HG03135 (cell line): ENCODE results near the gene AJAP1.
"Not testable (repeated sequence)": the region's sequence is repeated elsewhere in the genome, so short reads cannot be mapped to it uniquely, and the experiment has no call there.

Experiments
- ATAC-seq: cut with Tn5 transposase; IDR thresholded peaks from one replicate; pipeline ENCODE4 v1.9.1; 2021; ENCODE audit warnings: mild to moderate bottlenecking, moderate library complexity; ENCODE audit not compliant: unreplicated experiment

The AJAP1 gene

DNA sequence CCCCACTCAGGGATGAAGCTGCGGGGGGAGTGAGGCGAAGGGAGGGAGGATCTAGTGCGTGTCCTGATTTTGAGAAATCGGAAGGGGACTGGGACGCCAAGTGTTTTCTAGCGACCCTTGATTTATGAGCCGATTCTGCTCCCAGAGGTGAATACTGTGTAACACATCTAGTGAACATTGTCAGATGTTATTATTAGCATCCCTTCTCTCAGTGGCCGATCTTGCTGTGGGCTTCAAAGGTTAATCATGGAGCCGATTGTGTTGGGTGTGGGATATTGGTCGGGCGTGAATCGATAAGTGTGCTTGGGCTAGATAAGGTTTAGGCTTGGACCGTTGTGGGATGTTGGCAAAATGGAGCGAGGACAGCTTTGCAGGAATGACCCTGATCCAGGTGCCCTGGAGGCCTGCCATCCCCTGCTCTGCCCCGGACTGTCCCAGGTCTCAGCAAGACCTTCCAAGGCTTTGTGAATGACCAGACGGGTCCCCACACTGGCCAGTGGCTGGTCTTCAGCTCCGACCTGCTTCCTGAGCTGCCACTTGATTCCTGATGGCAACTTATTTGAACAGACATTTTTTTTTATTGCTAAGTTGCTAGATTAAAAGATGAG, 2.2 kb downstream of the AJAP1 start:
- ATAC-seq: no peak

- no peak for ATAC-seq
Measured at GRCh38 chr1:4657244-4657789, 2.9 kb downstream of the AJAP1 start.

- ATAC-seq: no peak
Measured at GRCh38 chr1:4657960-4658541, 3.6 kb downstream of the AJAP1 start.

DNA sequence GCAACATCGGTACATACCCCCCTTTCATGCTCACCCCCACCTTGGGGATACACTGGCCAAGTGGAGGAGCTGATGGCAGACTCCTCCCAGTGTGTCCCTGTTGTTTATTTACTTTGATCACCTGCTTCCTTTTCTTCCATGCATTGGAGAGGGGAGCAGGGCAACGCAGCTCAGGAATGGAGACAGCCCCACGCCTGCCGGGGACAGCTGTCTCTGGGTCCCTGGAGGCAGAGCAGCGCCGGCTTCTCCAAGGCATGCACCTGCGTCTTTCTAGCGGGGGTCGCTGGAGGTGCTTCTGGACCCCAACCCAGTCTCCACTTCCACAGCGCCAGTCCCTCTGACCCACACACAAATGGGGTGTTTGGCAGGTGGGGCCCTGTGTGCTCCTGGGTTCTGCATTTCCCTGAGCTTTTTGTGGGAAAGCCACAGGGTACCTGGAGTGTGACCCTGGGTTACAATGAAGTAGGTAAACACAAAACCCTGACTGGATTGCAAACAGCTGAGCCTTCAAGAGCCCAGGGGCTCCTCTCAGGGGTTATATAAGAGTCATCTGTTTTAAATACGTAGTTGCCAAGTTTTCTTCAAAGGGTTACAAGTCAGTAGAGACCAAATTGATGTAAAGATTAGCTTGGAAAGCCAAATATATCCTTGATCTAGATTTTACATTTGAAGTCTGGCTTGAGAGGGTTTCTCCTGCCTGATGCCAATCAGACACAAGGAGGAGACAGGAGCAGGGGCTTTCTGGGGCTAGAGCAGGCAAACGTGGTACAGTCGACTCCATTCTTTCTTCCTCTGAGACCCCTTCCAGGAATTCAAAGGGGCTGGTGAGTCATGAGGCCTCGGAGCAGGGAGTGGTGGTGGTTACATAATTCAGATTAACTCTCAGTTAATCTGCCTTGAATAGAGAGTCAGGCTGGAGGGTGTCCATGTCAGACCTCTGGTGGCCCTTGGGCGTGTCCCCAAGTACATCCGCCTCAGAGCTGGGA, 4.5 kb downstream of the AJAP1 start:
- no peak for ATAC-seq

DNA sequence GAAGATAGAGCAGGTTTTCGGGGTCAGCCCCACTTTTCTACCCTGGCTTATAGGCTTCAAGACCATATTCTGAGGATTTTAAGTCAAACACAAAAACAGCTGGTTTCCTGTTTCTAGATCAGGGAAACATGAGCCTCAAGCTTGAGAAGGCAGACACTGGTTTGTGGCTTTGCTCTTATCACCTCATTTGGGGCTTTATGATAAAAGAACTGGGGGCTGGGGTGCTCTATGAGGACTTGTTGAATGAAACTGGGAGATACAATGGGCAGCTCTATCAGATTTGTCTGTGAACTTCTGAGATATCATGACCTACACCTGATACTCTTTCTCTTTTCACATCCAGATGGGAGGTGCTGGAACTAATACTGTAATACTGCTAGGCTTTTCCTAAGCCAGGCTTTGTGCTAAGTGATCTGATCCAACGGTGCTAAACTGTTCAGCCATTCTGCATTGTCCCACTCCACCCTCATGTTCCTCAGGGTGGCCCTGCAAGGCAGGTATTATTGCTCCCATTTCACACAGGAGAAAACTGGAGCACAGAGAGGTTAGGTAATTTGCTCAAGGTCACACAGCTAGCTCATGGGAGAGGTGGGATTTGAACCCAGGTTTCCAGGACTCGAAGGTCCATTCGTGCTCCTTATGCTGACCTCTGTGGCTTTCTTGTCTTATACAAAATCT, 6.6 kb downstream of the AJAP1 start:
- ATAC-seq: no peak

DNA sequence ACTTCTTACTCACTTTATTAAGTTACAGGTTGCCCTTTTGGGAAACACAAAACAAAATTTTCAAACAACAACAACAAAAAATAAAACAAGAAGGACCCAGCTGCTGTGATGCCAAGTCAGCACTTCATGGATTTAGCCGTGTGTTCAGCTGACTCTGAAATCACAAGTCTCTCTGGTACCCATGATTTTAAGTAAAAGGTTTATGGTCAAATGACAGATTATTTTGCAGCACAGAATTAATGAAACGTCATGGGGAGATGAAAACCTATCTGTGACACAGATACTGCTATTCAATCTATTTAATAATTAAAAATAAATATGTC, 7.1 kb downstream of the AJAP1 start:
- no peak for ATAC-seq

DNA sequence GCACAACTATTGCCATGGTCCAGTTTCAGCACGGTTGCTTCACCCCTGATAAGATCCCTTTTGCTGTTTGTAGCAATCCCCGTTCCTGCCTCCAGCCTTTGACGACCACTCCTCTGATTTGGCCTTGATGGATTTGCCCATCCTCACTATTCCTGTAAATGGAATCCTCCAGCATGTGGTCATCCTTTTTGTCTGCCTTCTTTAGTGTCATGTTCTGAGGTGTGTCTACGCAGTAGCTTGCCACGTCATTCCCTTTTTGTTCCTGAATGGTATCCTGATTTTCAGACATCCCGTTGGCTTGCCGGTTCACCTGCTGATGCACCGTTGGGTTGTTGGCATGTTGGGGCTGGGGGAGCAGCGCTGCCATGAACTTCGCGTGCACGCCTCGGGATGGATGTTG, 7.8 kb downstream of the AJAP1 start:
- no peak for ATAC-seq

GRCh38 chr1:4662723-4663122, 8.3 kb downstream of the AJAP1 start:
- no peak for ATAC-seq

- ATAC-seq: no peak
Measured at GRCh38 chr1:4664095-4664494, 9.7 kb downstream of the AJAP1 start.

DNA sequence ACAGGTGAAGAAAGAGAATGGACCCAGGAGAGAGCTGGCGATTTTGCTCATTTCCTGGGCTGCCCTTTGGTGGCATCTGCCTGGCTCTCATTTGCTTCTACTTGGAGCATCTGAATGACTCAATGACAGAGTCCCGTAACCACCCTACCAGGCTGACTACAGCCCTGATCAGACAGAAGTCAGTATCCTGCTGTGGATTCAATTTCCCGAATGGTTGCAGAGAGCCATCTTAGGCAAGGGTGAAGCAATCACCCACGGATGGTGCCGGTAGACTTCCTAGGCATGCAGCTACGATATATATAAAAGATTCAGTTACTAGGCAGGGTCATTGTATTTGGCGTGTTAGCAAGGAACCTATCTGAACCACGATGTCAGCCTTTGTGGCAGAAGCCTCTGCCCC, 10.2 kb downstream of the AJAP1 start:
- ATAC-seq: no peak

DNA sequence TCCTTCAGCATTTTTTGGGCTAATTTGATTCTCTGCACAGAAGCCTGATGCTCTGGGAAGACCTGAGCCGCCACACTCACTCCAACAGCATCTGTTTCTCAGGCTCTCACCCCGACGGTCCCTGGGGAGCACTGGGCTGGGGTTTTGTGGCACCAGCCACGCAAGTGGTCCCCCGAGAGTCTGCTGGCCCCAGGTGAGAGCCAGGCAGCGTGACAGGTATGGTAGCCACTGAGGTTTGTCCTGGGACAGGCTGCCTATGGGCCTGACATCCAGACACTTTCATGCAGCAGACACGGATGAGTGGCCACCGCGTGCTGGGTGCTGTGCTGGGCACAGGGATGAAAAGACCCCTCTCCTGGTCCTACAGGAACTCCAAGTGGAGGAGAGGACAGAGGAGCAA, 11.0 kb downstream of the AJAP1 start:
- ATAC-seq: no peak

DNA sequence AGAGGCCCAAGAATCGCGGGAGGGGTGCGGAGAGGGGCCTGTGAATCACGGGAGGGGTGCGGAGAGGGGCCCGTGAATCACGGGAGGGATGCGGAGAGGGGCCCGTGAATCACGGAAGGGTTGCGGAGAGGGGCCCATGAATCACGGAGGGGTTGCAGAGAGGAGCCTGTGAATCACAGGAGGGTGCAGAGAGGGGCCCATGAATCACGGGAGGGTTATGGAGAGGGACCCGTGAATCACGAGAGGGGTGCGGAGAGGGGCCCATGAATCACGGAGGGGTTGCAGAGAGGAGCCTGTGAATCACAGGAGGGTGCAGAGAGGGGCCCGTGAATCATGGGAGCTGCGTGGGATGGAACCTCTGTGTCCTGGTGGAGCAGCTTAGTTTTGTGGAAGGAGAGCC, 12.3 kb downstream of the AJAP1 start:
- ATAC-seq: not testable (repeated sequence)

GRCh38 chr1:4668743-4669700, 14.6 kb downstream of the AJAP1 start:
- no peak for ATAC-seq

DNA sequence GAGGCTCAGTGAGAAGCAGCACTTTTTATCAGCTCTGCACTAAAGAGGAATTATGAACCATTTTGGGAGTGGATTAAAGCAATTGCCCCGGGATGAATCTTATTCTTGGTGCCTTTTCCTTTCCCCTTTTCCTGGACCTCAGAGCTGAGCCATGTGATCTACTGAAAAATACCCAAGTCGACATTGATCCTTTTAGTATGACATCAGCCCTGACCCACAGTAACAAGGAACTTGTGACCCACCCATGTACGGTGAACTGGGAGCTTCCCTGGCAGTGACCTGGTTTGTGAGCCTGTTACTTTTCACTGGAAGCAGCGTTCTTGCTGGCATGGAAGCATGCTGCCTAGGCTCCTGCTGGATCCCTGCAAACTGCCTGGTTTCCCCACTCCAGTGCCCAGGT, 15.9 kb downstream of the AJAP1 start:
- ATAC-seq: no peak

DNA sequence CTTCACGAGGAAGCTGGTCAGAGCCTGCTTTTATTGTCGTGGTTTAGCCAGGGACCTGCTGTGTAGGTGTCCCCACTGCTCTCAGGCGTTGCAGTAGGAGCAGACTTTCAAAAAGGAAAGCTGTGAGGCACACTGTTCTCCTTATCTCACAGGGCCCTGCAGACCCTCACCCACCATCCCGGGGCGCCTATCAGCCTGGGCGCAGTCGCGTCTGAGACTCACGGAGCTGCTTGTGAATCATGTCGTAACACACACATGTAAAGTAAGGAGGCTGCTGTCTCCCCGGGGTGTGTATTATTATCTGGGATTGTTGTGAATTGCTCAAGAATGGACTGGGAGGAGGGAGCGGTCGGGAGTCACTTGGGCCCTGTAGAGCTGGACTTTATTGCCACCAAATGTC, 17.4 kb downstream of the AJAP1 start:
- ATAC-seq: no peak

GRCh38 chr1:4673494-4673893, 19.1 kb downstream of the AJAP1 start:
- no peak for ATAC-seq

- ATAC-seq: no peak
Measured at GRCh38 chr1:4674117-4674516, 19.7 kb downstream of the AJAP1 start.

- no peak for ATAC-seq
Measured at GRCh38 chr1:4674676-4675075, 20.3 kb downstream of the AJAP1 start.

DNA sequence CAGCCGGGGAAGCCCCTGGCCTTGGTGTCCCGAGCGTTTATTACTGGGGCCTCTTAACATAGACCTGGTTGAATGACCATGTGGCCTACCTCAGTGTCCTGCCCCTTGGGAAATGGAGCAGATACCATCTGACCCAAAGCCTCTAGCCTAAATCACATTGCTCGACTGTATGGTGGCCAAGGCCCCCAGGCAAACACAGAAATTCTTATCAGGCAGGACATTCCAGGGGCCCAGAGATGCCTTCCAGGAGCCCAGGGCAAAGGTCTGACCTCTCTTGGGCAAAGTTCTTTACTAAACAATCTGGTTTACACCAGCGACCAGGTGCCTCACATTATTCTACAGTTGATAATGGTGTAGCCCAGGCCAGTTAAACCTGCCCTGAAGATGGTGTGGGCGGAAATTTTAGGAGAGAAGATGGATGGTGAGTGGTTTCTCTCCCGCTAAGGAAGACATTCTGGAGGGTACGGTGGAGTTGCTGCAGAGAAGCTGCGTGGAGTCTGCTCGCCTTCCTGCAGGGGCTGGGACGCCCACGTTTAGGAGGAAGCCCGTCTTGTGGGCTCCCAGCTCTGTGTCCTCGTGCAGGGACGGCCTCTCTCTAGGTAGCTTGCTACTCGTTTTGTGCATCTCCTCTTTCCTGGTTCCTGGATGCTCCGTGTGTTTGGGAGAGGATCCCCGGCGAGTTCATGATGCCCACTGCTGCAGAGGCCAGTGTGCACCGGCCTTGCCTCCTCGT, 21.2 kb downstream of the AJAP1 start:
- no peak for ATAC-seq
